CD4-positive, CD25-positive, alpha-beta regulatory T cell (primary cell): ENCODE results near the gene KSR1. TPM values are rescaled to one million over a fixed set of nuclear protein-coding genes. Genes with fewer than 3 reads are reported as not detected.

Experiments used
- ATAC-seq, 2 donors: fragments of 150-1000 bp; cut with Tn5 transposase; one replicate each; pipeline ENCODE4 v1.10.0; 2021; ENCODE audit warnings: low read depth in 2 of 2, moderate number of reproducible peaks in 2 of 2, moderate library complexity in 1 of 2
- DNase-seq, 3 donors: peaks; one replicate each; pipeline versions ENCODE4 v3.0.0 to v3.0.0-alpha.2; 2012 to 2022; ENCODE audit warnings: mixed read lengths in 1 of 3
- H3K27ac ChIP-seq: one replicate; pipeline ENCODE4 v1.7.0; 2013; ENCODE audit warnings: mild to moderate bottlenecking, low read length; ENCODE audit not compliant: insufficient read depth, poor library complexity, severe bottlenecking
- H3K27me3 ChIP-seq: one replicate; pipeline ENCODE4 v1.7.0; 2013; ENCODE audit warnings: low read length; ENCODE audit not compliant: control insufficient read depth, insufficient read depth
- H3K36me3 ChIP-seq: one replicate; pipeline ENCODE4 v1.7.0; 2013; ENCODE audit warnings: mild to moderate bottlenecking, low read length, moderate library complexity; ENCODE audit not compliant: control insufficient read depth, insufficient read depth
- H3K4me1 ChIP-seq: 2 replicates; pipeline ENCODE4 v1.7.0; 2013; ENCODE audit warnings: mild to moderate bottlenecking, low read length; ENCODE audit not compliant: insufficient read depth, control insufficient read depth, poor library complexity, severe bottlenecking
- H3K4me3 ChIP-seq: one replicate; pipeline ENCODE4 v1.7.0; 2013; ENCODE audit warnings: low read depth, mild to moderate bottlenecking, low read length, moderate library complexity
- H3K9me3 ChIP-seq, 2 experiments: 1 replicate in 1 of 2; 2 replicates in 1 of 2; pipeline ENCODE4 v1.7.0; 2013; ENCODE audit warnings: low read length in 2 of 2, mild to moderate bottlenecking in 1 of 2, moderate library complexity in 1 of 2; ENCODE audit not compliant: control insufficient read depth in 2 of 2
- H3K27ac Mint-ChIP-seq, 3 donors: one replicate each; pipeline ENCODE4 v1.8.0; 2020 to 2022; ENCODE audit warnings: mild to moderate bottlenecking in 3 of 3, mixed read lengths in 3 of 3, moderate library complexity in 2 of 3
- H3K27me3 Mint-ChIP-seq: one replicate; pipeline ENCODE4 v1.8.0; 2022; ENCODE audit warnings: mild to moderate bottlenecking, mixed read lengths
- H3K36me3 Mint-ChIP-seq: one replicate; pipeline ENCODE4 v1.8.0; 2020; ENCODE audit warnings: mixed read lengths
- H3K4me1 Mint-ChIP-seq, 4 donors: one replicate each; pipeline ENCODE4 v1.8.0; 2020 to 2022; ENCODE audit warnings: mixed read lengths in 4 of 4, mild to moderate bottlenecking in 1 of 4
- H3K4me3 Mint-ChIP-seq, 4 donors: one replicate each; pipeline ENCODE4 v1.8.0; 2020 to 2022; ENCODE audit warnings: mild to moderate bottlenecking in 4 of 4, mixed read lengths in 4 of 4, moderate library complexity in 3 of 4
- H3K9me3 Mint-ChIP-seq, 7 donors: one replicate each; pipeline ENCODE4 v1.8.0; 2020 to 2022; ENCODE audit warnings: mixed read lengths in 7 of 7, mild to moderate bottlenecking in 3 of 7, moderate library complexity in 2 of 7
- polyA plus RNA-seq, 4 donors: library from polyadenylated mRNA; unstranded; fragments of 300-500 nt; fragmentation: Illumina TruSeq; gene quantifications; one replicate each; pipeline ENCODE4 v1.2.3, GENCODE V29; 2021
- total RNA-seq: library from RNA; stranded (reverse); gene quantifications from one replicate; pipeline ENCODE4 v1.2.3, GENCODE V29; 2022

The KSR1 gene
- total and polyA plus RNA-seq, 5 donors from 2014 or later = 1.2 to 69.5 (median 1.7) TPM

DNA sequence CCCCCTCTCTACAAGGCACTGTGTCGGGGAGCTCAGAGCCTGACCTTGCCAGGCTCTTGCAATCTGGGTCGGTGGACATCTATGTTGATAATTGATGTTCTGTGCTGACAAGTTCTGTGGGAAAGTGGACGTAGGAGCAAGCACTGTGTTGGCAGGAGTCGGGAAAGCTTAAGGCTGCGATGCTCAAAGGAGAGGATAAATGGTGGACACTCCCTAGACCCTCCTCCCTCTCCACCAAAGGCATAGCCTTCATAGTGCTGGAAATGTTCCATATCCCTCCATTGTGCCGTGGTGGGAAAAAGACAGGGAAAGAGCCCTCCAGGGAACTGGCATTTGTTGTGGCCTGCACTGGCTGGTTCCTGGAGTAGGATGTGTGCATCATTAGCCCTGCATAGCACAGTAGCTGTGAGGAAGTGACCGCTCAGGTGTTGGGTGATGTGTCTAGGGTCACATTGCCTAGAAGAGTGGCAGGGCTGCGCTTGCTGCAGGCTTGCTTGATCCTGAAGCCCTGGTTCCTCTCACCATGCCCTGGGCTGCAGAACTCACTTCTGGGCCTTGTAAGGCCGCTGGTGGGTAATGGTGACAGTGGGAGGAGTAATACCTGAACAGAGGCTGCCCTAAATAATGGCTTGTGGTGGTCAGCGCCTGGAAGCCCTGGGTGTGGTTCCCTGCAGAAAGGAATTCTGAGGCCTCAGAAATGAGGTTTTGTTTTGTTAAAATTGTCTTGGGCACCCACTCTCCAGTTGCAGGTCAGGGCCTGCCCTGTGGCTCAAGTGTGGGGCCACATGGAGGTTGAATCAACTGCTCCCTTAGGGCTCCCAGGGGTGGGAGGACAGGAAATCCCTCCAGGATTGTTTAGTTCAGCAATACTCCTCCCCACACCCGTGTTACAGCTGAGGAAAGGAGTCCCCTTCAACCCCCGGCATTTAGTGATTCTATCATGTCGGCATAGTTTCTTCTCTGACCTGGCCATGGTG, 62.6 kb downstream of the KSR1 start:
- Histone ChIP-seq H3K4me3 (no peak overlapping the region), H3K9me3 (no peaks in the 10 kb centered on the region), H3K27ac (no peak overlapping the region), H3K36me3 (no peaks in the 10 kb centered on the region), H3K4me1 (no peaks in the 10 kb centered on the region), H3K27me3 (no peaks in the 10 kb centered on the region)
- peaks cover 11 to 22% (median 17%) of the 10 kb centered on the region in 4 donors for H3K4me1 Mint-ChIP-seq
- no peak for ATAC-seq
- no peaks in the 10 kb centered on the region for H3K27me3 Mint-ChIP-seq
- no peak overlapping the region for H3K4me3 Mint-ChIP-seq
- no peaks in the 10 kb centered on the region for H3K36me3 Mint-ChIP-seq
- peak overlapping the region in 1 of 3 donors; percentile 11 for H3K27ac Mint-ChIP-seq
- H3K9me3 Mint-ChIP-seq = no peaks in the 10 kb centered on the region
- no peak for DNase-seq

DNA sequence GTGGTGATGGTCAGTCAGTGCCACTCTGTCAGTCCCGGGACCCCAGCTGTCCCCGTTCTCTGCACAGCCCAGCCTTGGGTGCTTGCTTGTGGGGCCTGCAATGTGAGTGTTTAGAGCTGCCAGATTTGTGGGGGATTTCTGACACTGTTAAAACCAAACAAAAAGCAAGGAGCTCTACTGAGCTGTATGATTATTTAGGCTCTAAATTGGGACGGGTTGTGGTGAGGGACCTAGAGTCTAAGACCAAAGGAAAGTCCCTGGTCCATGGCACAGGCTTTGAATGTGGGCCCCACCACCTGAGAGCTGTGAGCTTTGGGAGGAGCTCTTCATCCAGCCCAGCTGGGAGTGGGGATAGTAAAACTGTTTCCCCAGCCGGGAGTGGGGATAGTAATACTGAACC, 63.3 kb downstream of the KSR1 start:
- no peaks in the 10 kb centered on the region for H3K27me3 Mint-ChIP-seq
- no peaks in the 10 kb centered on the region for H3K9me3 ChIP-seq
- H3K27ac ChIP-seq = no peak overlapping the region
- no peaks in the 10 kb centered on the region for H3K27me3 ChIP-seq
- H3K4me3 ChIP-seq = no peak overlapping the region
- no peak overlapping the region for H3K27ac Mint-ChIP-seq
- DNase-seq (no peak), ATAC-seq (no peak)
- no peaks in the 10 kb centered on the region for H3K4me1 ChIP-seq
- H3K36me3 Mint-ChIP-seq = no peaks in the 10 kb centered on the region
- H3K36me3 ChIP-seq = no peaks in the 10 kb centered on the region
- H3K4me1 Mint-ChIP-seq = peaks cover 12 to 26% (median 21%) of the 10 kb centered on the region in 4 donors
- no peaks in the 10 kb centered on the region for H3K9me3 Mint-ChIP-seq
- no peak overlapping the region for H3K4me3 Mint-ChIP-seq

DNA sequence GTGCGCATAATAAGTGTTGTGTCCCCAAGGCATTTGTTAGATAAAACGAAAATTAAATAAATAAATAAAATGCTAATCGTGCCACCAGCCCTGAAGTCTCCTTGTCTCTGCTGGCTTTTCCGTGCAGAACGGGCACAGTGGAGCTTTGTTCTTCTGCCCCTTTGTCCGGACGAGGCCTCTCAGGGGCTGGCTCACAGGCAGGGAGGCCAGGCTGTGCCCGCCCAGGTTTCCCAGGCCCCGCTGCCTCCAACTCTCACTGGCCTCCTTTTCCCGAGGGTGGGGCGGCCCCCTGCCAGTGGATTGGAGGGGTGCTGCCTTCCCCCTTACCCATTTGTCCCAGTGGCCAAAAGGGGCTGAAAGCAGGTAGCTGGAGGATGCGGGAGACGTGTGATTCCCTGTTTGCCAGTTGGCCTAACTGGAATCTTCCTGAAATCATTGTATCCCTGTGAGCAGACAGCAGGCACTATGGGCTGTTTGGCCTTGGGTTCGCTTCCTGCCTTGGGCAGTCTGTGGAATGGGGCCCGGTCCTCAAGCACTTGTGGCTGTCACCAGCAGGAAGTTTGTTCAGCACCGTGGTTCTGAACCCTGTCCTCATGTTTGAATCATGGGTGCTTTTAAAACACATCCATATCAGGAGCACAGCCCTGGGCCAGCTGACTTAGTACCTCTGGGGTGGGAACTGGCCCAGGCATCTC, 64.4 kb downstream of the KSR1 start:
- ATAC-seq (no peak), DNase-seq (no peak)
- no peak overlapping the region for H3K27ac ChIP-seq
- H3K36me3 ChIP-seq = no peaks in the 10 kb centered on the region
- peaks cover 16 to 32% (median 21%) of the 10 kb centered on the region in 4 donors for H3K4me1 Mint-ChIP-seq
- no peaks in the 10 kb centered on the region for H3K36me3 Mint-ChIP-seq
- no peaks in the 10 kb centered on the region for H3K27me3 ChIP-seq
- H3K27me3 Mint-ChIP-seq = no peaks in the 10 kb centered on the region
- no peak overlapping the region for H3K4me3 Mint-ChIP-seq
- H3K4me1 ChIP-seq = peaks cover 4% of the 10 kb centered on the region
- no peak overlapping the region for H3K27ac Mint-ChIP-seq
- H3K4me3 ChIP-seq = no peak overlapping the region
- no peaks in the 10 kb centered on the region for H3K9me3 ChIP-seq
- H3K9me3 Mint-ChIP-seq = no peaks in the 10 kb centered on the region

DNA sequence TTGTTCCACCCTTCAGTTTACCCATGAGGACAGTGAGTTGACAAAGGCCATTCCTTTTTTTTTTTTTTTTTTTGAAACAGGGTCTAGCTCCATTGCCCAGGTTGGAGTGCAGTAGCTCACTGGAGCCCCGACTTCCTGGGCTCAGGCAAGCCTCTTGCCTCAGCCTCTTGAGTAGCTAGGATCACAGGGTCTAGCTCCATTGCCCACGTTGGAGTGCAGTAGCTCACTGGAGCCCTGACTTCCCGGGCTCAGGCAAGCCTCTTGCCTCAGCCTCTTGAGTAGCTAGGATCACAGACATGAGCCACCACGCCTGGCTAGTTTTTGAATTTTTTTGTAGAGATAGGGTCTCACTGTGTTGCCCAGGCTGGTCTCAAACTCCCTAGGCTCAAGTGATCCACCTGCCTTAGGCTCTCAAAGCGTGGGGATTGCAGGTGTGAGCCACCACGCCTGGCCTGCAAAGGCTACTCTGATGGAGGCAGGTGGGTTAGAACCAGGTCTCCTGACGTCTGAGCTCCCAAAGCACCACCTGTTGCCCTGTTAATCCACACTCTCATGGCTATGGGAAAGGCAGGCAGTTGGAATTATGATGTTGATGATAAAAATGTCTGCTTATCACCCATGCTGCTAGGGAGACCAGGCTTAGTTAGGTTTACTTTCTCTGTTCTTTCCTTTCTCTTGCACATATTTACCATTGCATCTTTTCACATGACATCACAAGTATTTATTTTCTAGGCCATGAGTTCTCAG, 65.2 kb downstream of the KSR1 start:
- Mint-ChIP-seq H3K27me3 (no peaks in the 10 kb centered on the region), H3K9me3 (no peaks in the 10 kb centered on the region), H3K4me3 (no peak overlapping the region), H3K27ac (no peak overlapping the region), H3K4me1 (peaks cover 19 to 37% (median 27%) of the 10 kb centered on the region in 4 donors), H3K36me3 (no peaks in the 10 kb centered on the region)
- no peaks in the 10 kb centered on the region for H3K9me3 ChIP-seq
- no peak overlapping the region for H3K4me3 ChIP-seq
- no peak overlapping the region for H3K27ac ChIP-seq
- ATAC-seq = no peak
- H3K27me3 ChIP-seq = no peaks in the 10 kb centered on the region
- H3K4me1 ChIP-seq = peaks cover 9% of the 10 kb centered on the region
- no peaks in the 10 kb centered on the region for H3K36me3 ChIP-seq
- DNase-seq = no peak

- no peak for ATAC-seq
- Histone ChIP-seq H3K27ac (no peak overlapping the region), H3K4me1 (peaks cover 14% of the 10 kb centered on the region), H3K36me3 (no peaks in the 10 kb centered on the region), H3K9me3 (no peaks in the 10 kb centered on the region), H3K27me3 (no peaks in the 10 kb centered on the region), H3K4me3 (no peak overlapping the region)
- no peaks in the 10 kb centered on the region for H3K36me3 Mint-ChIP-seq
- no peaks in the 10 kb centered on the region for H3K9me3 Mint-ChIP-seq
- DNase-seq = no peak
- H3K27me3 Mint-ChIP-seq = no peaks in the 10 kb centered on the region
- H3K4me3 Mint-ChIP-seq = no peak overlapping the region
- peaks cover 24 to 43% (median 34%) of the 10 kb centered on the region in 4 donors for H3K4me1 Mint-ChIP-seq
- peak overlapping the region in 1 of 3 donors; percentile 74 for H3K27ac Mint-ChIP-seq
These were observed 65.9 kb downstream of the KSR1 start for GRCh38 chr17:27522028-27522635.

- Mint-ChIP-seq H3K9me3 (no peaks in the 10 kb centered on the region), H3K27ac (peak overlapping the region in 1 of 3 donors; percentile 31), H3K4me3 (peak overlapping the region in 1 of 4 donors; percentile 7), H3K4me1 (peaks cover 24 to 48% (median 31%) of the 10 kb centered on the region in 4 donors), H3K27me3 (no peaks in the 10 kb centered on the region), H3K36me3 (no peaks in the 10 kb centered on the region)
- DNase-seq = no peak
- ATAC-seq = no peak
- H3K27ac ChIP-seq = no peak overlapping the region
- no peak overlapping the region for H3K4me3 ChIP-seq
- no peaks in the 10 kb centered on the region for H3K9me3 ChIP-seq
- H3K4me1 ChIP-seq = peaks cover 14% of the 10 kb centered on the region
- H3K27me3 ChIP-seq = no peaks in the 10 kb centered on the region
- H3K36me3 ChIP-seq = no peaks in the 10 kb centered on the region
These were observed 67.5 kb downstream of the KSR1 start for GRCh38 chr17:27523712-27524111.

- H3K27me3 ChIP-seq = no peaks in the 10 kb centered on the region
- Mint-ChIP-seq H3K36me3 (no peaks in the 10 kb centered on the region), H3K27ac (peak overlapping the region in 1 of 3 donors; percentile 65), H3K27me3 (no peaks in the 10 kb centered on the region), H3K4me3 (no peak overlapping the region), H3K9me3 (no peaks in the 10 kb centered on the region), H3K4me1 (peaks cover 24 to 50% (median 36%) of the 10 kb centered on the region in 4 donors)
- H3K4me1 ChIP-seq = peaks cover 14% of the 10 kb centered on the region
- no peak overlapping the region for H3K27ac ChIP-seq
- no peaks in the 10 kb centered on the region for H3K36me3 ChIP-seq
- no peak overlapping the region for H3K4me3 ChIP-seq
- no peak for ATAC-seq
- DNase-seq = no peak
- H3K9me3 ChIP-seq = no peaks in the 10 kb centered on the region
These were observed 68.3 kb downstream of the KSR1 start for GRCh38 chr17:27524594-27524993.
